ENCODE results near the gene KDM7A. TPM values are rescaled to one million over a fixed set of nuclear protein-coding genes. Genes with fewer than 3 reads are reported as not detected.

KDM7A gene
- total and polyA plus RNA-seq, 9 of the 15 experiments (the other 6 are each of a cell fraction or from before 2014, with no cell fraction given) = 0.90 to 8.4 (median 7.0) TPM

- TF ChIP-seq ZNF511 (CRISPR knock-in tag; IDR thresholded peaks at IDR 0.05) (no peak; the same call in none of the 2 replicates), GTF2F1 (IDR thresholded peaks at IDR 0.05; ENCODE audit: low read depth, low read length) (peak; percentile 50; the same call in 1 of the 2 replicates), SMAD3 (CRISPR knock-in tag; conservative IDR thresholded peaks at IDR 0.05) (no peak), SIRT6 (IDR thresholded peaks at IDR 0.05; ENCODE audit: low read depth, low read length) (no peak), RERE (CRISPR knock-in tag; IDR thresholded peaks at IDR 0.05; ENCODE audit: borderline replicate concordance) (0 out of 2 replicates have a peak, but pooled peaks have one; percentile 15), WHSC1 (IDR thresholded peaks at IDR 0.05; ENCODE audit: low read length) (no peak), PYGO2 (tag; IDR thresholded peaks at IDR 0.05) (no peak), RUNX1 (IDR thresholded peaks at IDR 0.05; ENCODE audit: low read depth) (no peak), KDM5B (IDR thresholded peaks at IDR 0.05; ENCODE audit: insufficient replicate concordance, low read depth, low read length) (peak; percentile 68), ZBED1 (IDR thresholded peaks at IDR 0.05) (no peak), ATF1 (CRISPR knock-in tag; IDR thresholded peaks at IDR 0.05) (no peak), ATF1 (tag; IDR thresholded peaks at IDR 0.05) (peak; percentile 76), EGR1 (conservative IDR thresholded peaks at IDR 0.05) (peak; percentile 62), KAT7 (CRISPR knock-in tag; IDR thresholded peaks at IDR 0.05; ENCODE audit: borderline replicate concordance) (no peak), ZNF395 (CRISPR knock-in tag; IDR thresholded peaks at IDR 0.05) (peak; percentile 98), ZNF584 (CRISPR knock-in tag; IDR thresholded peaks at IDR 0.05; ENCODE audit: low read depth) (0 out of 2 replicates have a peak, but pooled peaks have one; percentile 74), SIX5 (IDR thresholded peaks at IDR 0.05; ENCODE audit: borderline replicate concordance in 1 of 2, insufficient read depth in 1 of 2, low read depth in 1 of 2, low read length in 2 of 2) (no peak), NR0B1 (IDR thresholded peaks at IDR 0.05; ENCODE audit: partially characterized antibody) (no peak), RBM39 (optimal IDR thresholded peaks at IDR 0.05; ENCODE audit: low read depth, low read length) (no peak)
These were observed 114.1 kb downstream of the KDM7A start, which contains the start of gene PARP12 (continued) for GRCh38 chr7:140062528-140063299.

Data from K562 (cell line).